A673 (cell line): ENCODE data around the gene UGT1A7.

Experiments
- CTCF ChIP-seq: fragments of 300-800, 200-600 bp; sonication (generic); conservative IDR thresholded peaks from 2 replicates; pipeline ENCODE4 v1.5.1; 2017; ENCODE audit warnings: low read depth, mild to moderate bottlenecking, antibody characterized with exemption, low read length, moderate library complexity, mixed read lengths
- EZH2 ChIP-seq: fragments of 200-600 bp; sonication (generic); IDR thresholded peaks from 2 replicates; pipeline ENCODE4 v1.6.1; 2017; ENCODE audit warnings: borderline replicate concordance, low read depth, mild to moderate bottlenecking, mixed read lengths, antibody characterized with exemption, low read length; ENCODE audit not compliant: poor library complexity, severe bottlenecking

GRCh38 chr2:233654501-233654900 lies 27.2 kb upstream of the UGT1A7 start:
- TF ChIP-seq CTCF, result no peak
- TF ChIP-seq EZH2, result no peak
